HG02970 (cell line): ENCODE data around the gene GIT1.
"Not testable (repeated sequence)": the region's sequence is repeated elsewhere in the genome, so short reads cannot be mapped to it uniquely, and the experiment has no call there.

Experiments used
- ATAC-seq: cut with Tn5 transposase; IDR thresholded peaks from one replicate; pipeline ENCODE4 v1.9.1; 2021; ENCODE audit warnings: mild to moderate bottlenecking, moderate library complexity, moderate number of reproducible peaks; ENCODE audit not compliant: unreplicated experiment, low FRiP score

The GIT1 gene

DNA sequence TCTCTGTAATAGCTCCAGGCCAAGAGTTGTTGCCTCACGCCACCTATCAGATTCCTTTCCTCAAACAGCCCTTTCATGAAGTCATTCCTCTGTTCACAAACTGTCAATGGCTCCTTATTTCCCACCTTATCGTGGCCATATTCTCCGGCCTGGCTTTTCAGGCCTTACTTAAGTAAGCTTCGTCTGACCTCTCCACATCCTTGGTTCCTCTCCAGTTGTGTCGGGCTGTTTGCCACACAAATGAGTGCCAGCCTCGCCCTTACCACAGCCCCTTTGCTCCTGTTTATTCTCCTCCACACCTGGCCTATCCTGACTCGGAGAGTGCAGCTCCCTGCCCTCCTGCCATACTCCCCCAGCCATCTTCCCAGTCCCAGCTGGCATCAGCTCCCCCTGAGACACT is 18.9 kb downstream of the GIT1 start:
- ATAC-seq = no peak

DNA sequence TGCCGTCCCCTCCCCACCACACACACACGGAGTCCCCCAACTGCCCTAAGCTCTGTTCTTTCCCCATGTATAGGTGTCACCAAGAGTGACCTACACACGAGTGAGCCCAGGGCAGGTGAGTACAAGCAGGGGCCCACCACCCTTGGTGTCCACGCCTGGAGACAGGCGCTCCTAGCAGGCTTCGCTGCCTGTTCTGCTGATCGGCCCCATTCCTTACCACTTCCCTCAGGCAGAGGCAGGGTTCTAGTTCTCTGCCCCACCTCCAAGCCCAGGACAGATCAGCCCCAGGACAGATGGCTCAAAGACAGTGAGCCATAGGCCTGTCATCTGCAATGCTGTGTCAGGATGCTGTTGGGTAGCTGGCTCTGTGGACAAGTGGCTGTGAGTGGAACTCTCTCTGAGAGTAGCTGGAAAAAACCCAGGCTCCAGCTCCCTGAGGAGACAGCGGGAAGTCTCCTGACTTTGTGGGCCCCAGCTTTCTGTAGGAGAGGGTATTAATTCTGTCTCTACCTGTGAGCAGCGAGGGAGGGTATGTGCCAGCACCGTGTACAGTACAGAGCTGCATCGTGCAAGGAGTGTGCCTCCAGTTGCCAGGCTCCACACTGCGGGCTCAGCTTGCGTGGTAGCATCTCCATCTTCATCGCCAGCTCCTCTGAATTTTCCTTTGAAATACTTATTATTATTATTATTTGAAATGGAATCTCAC is 20.1 kb downstream of the GIT1 start:
- no peak for ATAC-seq

DNA sequence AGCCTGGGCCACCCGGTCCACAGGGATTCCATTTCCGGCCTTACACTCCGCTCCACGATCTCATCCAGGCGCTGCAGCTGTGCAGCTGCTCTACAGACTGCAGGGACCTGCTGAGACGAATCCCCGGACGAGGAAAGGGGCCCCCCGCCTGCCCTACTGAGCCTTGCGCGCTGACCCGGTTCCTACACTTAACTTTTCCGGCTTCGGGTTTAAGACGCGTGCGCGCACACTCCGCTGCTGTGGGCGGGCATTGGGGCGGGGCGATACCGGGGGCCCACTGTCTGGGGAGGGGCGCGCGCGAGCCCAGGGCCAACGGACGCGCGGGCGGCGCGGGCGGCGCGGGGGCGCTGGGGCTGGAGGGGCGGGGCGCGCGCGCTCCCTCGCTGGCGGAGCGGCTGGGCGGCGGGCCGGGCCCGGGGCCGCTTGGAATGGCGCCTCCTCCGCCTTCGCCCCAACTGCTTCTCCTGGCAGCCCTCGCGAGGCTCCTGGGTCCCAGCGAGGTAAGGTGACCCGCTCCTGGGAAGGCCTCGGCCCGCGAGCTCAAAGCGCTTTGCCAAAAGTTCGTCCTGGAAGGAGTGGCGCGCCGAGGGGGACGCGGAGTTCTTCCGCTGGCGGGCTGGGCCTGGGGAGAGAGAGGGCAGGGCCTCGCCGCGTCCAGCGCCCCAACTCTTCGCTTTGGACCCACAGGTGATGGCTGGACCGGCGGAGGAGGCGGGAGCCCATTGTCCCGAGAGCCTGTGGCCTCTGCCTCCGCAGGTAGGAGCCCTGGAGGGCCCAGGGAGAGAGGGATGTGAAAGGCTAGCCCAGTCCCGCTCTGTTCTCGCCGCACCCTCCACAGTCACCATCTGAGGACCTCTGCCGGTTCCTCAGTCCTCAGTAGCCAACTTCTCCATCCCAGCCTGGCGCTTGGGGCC is 20.9 kb downstream of the GIT1 start, which contains the start of gene TP53I13:
TP53I13 (plus strand) TSS at position 371 of the 914 bp plus-strand sequence; CDS start at position 429, 58 bp downstream.
- ATAC-seq = peak; percentile 35

DNA sequence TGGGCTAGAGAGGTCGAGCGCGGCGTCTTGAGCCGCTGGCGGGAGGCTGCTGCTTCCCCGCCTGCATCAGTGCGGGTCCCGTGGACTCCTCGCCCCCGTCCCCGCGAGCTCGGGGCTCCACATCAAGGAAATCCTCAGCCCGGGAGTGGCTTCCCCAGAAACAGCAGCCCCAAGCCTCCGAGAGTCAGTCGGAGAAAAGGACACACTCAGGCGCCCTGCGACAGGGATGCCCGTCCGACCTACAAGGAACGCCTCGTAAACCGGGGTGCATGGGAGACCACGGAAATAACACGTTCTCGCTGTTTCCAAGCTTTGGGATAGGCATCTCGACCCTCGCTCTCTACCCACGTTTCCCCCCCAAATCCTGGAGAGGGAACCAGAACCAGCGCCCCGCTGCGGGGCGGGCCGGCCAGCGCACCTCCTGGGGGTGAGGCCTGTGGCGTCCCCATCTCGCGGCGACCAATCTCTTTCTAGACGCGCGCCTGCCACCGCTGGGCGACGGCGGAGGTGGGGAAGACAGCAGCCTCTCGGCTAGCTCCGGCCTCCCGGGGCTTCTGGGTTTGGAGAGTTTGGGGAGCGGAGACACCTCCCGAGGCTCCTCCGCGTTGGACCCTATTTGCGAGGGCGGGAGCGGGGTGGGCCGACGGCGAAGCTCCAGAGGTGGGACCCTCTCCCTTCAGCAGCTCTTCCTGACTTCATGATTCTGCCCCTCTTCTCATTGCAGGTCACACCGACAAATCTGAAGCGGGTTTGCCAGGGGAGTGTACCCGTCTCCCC is 21.7 kb downstream of the GIT1 start:
- ATAC-seq = peak; percentile 35

DNA sequence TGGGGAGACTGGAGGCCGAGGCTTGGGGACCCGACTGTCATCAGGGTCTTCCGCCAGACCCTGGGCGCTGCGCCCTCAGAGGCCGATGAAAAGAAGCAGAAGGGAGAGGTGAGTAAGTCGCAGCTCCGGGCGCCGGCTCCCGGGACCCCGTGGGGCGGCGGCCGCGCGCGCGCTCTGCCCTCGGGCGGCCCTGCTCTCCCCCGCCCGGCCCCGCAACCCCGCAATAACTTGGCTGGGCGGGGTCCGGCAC is 22.2 kb downstream of the GIT1 start:
- peak; percentile 1 for ATAC-seq

DNA sequence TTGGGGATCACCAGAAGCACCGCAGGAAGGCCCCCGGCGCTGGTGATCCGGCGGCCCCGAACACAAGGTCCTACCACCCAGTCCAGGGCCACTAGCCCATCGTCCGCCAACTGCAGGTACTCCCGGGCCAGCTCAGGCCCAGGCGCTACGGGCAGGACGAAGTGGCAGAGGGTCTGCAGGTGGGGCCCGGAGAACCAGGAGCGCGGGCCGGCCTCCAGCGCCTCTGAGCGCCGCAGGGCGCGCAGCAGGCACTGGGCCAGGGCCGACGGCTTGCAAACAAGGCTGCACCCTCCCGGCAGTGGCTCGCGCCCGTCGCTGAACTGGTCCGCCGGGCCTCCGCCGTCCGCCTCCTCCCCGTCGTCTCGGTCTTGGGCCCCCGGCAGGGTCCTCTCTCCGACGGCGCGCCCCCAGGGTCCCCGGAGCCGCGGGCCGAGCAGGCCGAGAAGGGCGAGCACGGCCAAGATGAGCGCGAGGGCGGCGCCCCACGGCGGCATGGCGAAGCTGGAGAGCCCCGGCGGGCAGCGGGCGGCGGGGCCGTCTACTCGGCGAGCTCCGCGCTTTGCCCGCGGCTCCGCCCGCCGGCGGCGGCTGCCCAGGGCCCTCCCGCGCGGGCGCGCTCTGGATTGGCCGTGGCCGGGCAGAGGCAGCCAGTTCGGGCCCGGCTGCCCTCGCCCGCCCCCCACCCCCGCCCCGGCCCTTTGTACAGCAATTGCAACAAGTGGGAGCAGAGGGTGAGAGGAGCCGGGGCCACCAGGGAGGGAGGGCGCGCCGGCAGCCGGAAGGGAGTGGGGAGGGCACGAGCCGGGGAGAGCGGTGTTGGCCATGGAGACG is 22.8 kb downstream of the GIT1 start, which contains the start of gene ABHD15:
ABHD15 (minus strand) TSS at position 565 of the 831 bp plus-strand sequence; CDS start at position 494, 71 bp downstream.
- ATAC-seq = peak; percentile 28

DNA sequence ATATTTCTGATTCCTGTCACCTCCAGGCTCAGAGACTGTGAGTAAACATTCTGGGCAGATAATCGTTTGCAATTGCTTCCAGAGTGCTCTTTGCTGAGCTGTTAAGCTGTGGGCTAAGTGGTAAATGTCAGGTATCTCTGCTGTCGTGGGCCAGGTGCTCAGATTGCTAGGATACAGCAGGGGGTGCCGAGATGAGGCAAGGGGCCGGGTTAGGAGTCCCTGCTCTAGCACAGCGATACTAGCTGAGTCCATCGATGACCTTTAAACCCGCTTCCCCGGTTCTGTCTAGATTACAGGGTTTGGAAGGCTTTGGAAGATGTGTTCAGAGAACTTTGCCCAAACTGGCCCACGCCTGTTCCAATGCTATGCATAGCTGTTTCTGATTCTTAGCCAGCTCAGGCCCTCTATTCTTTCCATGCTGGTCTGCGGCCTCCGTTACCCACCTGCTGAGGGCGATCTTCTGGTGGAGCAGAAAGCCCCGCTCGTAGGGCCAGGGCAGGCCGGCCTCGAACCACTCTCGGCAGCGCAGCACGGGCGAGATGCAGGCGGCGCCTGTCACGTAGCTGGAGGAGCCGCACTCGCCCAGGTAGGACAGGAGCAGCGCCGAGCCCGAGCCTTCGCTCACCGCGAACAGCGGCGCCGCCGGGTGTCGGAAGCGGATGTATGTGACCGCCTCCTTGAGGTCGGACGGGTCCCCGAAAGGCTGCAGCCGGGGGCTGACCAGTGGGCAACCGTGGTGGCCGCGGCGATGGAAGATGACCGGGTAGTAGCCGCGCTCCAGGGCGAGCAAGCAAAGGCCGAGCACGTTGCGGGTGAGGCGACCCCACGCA is 23.6 kb downstream of the GIT1 start:
- peak; percentile 14 for ATAC-seq

DNA sequence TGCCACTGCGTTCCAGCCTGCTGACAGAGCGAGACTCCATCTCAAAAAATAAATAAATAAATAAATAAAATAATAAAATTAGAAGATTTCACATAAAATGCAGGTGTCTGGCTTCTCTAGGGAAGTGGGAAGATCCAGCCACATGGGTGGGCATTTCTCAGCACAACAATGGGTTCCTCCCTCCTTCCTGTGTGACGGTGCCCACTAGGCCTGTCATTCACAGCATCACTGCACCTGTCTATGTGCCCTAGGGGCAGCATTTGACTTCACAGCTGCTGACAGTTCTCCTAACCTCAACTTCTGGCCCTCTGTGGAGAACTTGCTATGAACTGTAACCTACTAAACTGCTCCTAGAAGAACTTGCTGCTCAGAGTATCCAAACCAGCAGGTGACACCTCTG is 25.6 kb downstream of the GIT1 start:
- ATAC-seq = no peak

DNA sequence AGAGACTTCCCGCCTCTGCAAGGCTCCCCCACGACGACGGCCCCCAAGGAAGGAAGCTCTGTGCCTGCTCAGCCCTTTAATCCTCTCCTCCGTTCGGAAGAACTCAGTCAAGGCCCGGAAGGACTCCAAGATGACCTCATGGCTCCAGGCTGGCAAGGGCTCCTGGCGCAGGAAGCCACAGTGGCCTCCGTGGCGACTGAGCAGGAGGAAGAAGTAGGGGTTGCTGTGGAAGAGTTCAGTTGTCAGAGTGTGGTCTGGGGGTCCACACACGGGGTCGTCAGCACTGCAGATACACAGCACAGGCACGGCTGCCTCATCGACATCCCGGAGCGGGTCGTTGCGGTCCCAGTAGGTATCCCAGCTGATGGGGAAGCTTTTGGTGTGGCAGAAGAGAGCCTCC is 26.8 kb downstream of the GIT1 start:
- no peak for ATAC-seq

DNA sequence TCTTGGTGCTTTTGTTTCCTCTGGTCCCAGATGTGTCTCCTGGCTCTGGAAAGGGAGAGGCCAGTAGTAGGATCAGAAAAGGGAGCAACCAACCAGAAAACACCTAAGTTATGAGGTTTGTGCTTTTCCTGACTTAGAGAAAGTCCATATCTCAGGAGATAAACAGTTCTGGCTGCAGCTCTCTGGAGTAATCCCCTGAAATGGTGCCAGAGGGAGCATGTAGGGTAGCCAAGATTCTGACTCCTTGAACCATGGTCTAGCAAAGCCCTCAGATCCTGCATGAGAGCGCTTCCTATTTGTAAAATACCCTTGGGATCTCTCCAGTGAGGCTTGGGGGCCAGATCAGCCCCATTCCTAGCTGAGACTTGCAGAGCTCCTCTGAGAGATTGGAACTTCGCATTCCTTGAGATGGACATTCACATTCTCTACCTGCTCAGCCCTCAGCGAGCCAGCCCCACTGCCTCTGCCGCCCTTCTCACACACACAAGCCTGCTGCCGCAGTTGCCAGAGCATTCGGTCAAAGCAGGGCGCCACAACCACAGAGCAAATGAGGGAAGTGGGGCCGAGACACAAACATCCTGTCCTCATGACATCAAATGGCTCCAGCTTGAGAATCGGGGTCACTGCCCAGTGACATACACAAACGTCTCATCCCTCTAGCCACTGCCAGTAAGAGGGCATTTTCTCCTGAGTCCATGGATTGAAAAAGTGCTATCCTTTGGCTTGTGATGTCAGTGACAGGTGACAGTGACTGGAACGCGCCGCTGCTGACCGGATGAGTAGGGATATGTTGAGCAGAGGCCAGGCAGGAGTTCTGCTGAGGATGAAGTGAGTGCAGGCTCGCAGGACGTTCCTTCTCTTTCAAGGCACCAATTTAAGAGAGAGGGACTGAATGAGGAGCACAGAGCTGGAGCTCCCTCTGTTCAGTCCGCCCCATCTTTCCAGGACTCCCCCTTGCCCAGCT is 27.6 kb downstream of the GIT1 start:
- no peak for ATAC-seq

DNA sequence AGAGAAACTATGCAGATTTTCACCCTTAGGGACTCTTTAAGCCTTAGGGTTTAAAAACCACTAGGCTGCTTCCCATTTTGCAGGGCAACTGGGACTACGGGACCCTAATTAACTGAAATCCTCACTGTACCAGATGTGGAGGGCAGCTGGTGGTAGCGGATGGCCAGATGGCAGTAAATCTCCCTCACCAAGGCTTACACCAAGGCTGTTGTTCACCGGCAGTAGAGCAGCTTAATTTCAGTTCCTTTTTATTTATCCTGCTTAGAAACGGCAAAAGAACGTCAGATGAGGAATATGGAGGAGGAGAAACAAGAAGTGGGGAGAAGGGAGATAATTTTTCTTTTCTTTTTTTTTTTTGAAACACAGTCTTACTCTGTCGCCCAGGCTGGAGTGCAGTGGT is 29.1 kb downstream of the GIT1 start:
- no peak for ATAC-seq

DNA sequence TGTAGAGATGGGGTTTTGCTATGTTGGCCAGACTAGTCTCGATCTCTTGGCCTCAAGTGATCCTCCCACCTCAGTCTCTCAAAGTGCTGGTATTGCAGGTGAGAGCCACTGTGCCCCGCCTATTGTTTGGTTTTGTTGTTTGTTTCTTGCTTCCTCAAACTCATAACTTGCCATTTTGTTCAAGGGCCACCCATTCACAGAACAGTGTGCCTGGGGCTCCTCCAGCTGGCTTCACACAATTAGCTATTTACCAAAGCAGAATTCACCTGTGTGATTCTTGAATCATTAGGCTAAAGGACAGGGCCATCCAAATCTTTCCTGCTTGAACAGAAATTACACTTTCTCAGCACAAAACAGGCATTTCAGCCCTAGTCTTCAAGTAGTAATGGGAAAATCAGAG is 29.8 kb downstream of the GIT1 start:
- no peak for ATAC-seq

DNA sequence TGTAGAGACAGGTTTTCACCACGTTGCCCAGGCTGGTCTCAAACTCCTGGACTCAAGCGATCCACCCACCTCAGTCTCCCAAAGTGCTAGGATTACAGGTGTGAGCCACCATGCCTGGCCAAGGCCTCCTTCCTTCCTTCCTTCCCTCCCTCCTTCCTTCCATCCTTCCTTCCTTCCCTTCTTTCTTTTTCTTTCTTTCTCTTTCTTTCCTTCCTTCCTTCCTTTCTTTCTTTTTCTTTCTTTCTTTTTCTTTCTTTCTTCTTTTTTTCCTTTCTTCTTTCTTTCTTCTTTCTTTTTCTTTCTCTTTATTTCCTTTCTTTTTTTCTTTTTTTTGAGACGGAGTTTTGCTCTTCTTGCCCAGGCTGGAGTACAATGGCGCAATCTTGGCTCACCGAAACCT is 31.3 kb downstream of the GIT1 start:
- not testable (repeated sequence) for ATAC-seq

DNA sequence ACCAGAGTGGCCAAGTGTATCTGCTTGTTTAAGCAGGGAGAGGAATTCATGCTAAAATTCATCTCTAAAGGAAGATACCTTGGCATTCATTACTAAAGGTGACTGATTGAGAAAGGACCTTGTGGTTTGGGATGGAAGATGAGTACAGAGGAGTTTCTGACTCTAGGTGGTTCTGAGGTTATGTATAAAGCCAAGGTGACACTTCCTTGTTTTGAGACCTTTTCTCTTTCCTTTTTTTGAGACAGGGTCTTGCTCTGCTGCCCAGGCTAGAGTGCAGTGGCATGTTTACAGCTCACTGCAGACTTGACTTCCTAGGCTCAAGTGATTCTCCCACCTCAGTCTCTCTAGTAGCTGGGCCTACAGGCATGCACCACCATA is 31.7 kb downstream of the GIT1 start:
- no peak for ATAC-seq

DNA sequence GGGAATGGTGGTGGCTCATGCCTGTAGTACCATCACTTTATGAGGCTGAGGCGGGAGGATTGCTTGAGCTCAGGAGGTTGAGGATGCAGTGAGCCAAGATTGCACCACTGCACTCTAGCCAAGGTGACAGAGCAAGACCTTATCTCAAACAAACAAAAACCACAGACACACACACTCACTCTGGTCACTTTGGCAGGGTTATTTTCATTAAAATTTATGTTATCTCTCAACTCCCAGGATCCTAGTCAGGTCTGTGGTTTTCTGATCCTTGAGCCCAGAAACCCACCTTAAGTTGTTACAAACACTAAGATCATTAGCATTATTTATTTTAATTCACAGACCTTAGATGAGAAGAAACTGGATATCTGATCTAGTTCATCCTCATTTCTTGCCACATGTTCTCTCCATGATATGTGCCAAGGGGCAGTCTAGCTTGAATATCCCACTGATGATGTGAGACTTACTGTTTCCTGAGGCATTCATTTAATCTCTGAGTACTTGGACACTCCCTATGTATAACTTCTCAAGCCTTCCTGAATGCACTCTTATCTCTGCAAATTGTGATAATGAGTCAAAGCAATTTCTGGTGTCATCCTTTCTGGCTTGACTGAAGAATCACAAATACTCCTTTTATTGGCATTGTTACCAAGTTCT is 32.2 kb downstream of the GIT1 start:
- ATAC-seq = no peak

DNA sequence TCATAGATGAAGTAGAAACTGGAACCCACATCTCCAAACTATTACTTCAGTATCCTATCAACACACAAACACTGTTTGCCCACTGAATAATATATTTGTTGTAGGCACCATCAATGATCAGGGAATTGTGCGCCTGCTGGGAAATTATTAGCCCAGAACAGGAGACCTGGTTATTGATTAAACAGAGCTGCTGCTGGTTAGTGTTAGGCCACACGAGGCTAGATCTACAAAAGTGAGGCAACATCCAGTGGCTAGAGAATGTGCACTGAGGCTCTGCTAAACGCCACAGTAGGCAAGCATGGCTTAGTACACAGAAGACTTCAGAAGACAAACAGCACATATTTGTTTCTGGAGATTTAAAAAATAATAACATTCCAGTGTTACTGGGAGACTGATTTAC is 33.6 kb downstream of the GIT1 start:
- ATAC-seq = no peak

DNA sequence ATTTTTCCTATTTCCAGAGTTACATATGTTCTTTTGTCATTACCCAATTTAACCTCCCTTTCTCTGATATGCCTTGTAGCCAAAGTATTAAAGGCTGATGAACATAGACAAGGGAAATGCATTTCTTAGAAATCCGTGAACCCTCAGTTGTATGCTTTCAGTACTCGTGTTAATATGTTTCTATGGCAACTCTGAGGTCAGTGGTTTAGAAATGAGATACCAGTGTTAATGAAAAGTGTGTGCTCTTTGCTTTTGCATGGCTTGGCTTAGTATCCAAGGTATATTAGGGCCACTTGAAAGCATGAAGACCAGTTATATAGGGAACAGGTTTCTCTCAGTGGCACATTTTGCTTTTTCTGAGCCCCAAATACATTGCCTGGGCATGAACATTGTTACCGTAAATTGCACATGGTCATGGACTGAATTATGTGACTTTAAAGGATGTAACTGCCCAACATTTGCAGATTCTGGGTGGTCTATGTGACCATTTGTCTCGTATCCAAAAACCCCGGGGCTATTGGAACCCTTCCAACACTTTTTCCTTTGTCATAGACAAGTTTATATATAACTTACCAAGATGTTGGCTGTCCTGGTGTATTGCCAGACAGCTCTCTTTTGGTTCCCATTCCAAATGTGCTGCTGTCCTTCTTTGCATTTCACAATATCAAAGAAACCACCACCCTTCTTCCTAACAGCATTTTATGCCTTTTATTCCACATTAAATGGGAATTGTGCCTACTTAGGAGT is 40.1 kb downstream of the GIT1 start:
- no peak for ATAC-seq
